ENCODE measurements around the gene OR2L8. TPM values are rescaled to one million over a fixed set of nuclear protein-coding genes. Genes with fewer than 3 reads are reported as not detected.

OR2L8 gene
- total and polyA plus RNA-seq, 9 of the 15 experiments (the other 6 are each of a cell fraction or from before 2014, with no cell fraction given) = not detected

DNA sequence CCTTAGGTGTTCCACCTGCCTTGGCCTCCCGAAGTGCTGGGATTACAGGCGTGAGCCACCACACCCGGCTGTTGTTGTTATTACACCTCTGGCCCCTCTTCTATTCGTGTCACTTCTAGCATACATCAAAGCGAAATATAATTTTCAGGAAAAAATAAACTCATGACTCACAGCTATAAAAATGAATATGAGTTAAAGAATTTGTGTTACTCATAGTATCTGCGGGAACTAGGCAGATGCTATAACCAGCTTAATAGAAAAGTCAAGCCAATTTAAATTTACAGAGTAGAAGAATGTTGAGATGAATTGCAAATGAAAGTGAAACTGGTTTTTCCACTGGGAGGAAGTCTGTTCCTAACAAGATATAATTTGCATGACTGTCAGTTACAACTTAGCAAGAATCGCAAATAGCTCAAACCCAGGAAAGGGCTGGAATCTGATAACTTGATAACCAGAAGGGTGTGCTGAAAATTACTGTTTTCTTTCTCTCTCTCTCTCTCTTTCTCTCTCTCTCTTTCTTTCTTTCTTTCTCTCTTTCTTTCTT lies 42.1 kb upstream of the OR2L8 start (continued):
- TF ChIP-seq, protein P1, sequence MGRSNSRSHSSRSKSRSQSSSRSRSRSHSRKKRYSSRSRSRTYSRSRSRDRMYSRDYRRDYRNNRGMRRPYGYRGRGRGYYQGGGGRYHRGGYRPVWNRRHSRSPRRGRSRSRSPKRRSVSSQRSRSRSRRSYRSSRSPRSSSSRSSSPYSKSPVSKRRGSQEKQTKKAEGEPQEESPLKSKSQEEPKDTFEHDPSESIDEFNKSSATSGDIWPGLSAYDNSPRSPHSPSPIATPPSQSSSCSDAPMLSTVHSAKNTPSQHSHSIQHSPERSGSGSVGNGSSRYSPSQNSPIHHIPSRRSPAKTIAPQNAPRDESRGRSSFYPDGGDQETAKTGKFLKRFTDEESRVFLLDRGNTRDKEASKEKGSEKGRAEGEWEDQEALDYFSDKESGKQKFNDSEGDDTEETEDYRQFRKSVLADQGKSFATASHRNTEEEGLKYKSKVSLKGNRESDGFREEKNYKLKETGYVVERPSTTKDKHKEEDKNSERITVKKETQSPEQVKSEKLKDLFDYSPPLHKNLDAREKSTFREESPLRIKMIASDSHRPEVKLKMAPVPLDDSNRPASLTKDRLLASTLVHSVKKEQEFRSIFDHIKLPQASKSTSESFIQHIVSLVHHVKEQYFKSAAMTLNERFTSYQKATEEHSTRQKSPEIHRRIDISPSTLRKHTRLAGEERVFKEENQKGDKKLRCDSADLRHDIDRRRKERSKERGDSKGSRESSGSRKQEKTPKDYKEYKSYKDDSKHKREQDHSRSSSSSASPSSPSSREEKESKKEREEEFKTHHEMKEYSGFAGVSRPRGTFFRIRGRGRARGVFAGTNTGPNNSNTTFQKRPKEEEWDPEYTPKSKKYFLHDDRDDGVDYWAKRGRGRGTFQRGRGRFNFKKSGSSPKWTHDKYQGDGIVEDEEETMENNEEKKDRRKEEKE (IDR thresholded peaks at IDR 0.05; ENCODE audit: borderline replicate concordance in 1 of 2, control insufficient read depth in 1 of 2, low read depth in 2 of 2, low read length in 1 of 2) = no peak
- TF ChIP-seq MAFG (tag; conservative IDR thresholded peaks at IDR 0.05) (peak; percentile 65), CTBP1 (IDR thresholded peaks at IDR 0.05; ENCODE audit: borderline replicate concordance) (no peak), NR2C2 (CRISPR knock-in tag; IDR thresholded peaks at IDR 0.05) (no peak), NR2C2 (tag; IDR thresholded peaks at IDR 0.05) (peak; percentile 27; the same call in 1 of the 2 replicates), ZNF695 (CRISPR knock-in tag; IDR thresholded peaks at IDR 0.05) (no peak), ZNF134 (CRISPR knock-in tag; conservative IDR thresholded peaks at IDR 0.05) (0 out of 2 replicates have a peak, but pooled peaks have one; percentile 9), BCOR (IDR thresholded peaks at IDR 0.05) (no peak), ZEB2 (IDR thresholded peaks at IDR 0.05) (no peak), MTA2 (IDR thresholded peaks at IDR 0.05; ENCODE audit: low read depth) (peak; percentile 34; the same call in 1 of the 2 replicates), RBM22 (IDR thresholded peaks at IDR 0.05; ENCODE audit: low read depth, low read length, poor library complexity, severe bottlenecking) (no peak), ARID1B (IDR thresholded peaks at IDR 0.05) (peak; percentile 72), LEF1 (IDR thresholded peaks at IDR 0.05) (peak; percentile 79), FOXA1 (IDR thresholded peaks at IDR 0.05; ENCODE audit: borderline replicate concordance) (no peak), ZFP36 (IDR thresholded peaks at IDR 0.05; ENCODE audit: low read depth, low read length, partially characterized antibody) (no peak), SNRNP70 (optimal IDR thresholded peaks at IDR 0.05; ENCODE audit: low read depth, low read length) (no peak), ZBTB7A (IDR thresholded peaks at IDR 0.05; ENCODE audit: borderline replicate concordance, control insufficient read depth, low read depth, low read length) (no peak), ETV1 (tag; conservative IDR thresholded peaks at IDR 0.05; ENCODE audit: low read depth) (peak; percentile 67; the same call in 1 of the 2 replicates), NCOR1 (IDR thresholded peaks at IDR 0.05) (peak; percentile 22; the same call in 1 of the 2 replicates), DMBX1 (CRISPR knock-in tag; IDR thresholded peaks at IDR 0.05; ENCODE audit: borderline replicate concordance) (0 out of 2 replicates have a peak, but pooled peaks have one; percentile 61), TAL1 (IDR thresholded peaks at IDR 0.05) (peak; percentile 53; the same call in 1 of the 2 replicates), CBFA2T2 (conservative IDR thresholded peaks at IDR 0.05) (peak; percentile 59)
- TF ChIP-seq, protein P2, sequence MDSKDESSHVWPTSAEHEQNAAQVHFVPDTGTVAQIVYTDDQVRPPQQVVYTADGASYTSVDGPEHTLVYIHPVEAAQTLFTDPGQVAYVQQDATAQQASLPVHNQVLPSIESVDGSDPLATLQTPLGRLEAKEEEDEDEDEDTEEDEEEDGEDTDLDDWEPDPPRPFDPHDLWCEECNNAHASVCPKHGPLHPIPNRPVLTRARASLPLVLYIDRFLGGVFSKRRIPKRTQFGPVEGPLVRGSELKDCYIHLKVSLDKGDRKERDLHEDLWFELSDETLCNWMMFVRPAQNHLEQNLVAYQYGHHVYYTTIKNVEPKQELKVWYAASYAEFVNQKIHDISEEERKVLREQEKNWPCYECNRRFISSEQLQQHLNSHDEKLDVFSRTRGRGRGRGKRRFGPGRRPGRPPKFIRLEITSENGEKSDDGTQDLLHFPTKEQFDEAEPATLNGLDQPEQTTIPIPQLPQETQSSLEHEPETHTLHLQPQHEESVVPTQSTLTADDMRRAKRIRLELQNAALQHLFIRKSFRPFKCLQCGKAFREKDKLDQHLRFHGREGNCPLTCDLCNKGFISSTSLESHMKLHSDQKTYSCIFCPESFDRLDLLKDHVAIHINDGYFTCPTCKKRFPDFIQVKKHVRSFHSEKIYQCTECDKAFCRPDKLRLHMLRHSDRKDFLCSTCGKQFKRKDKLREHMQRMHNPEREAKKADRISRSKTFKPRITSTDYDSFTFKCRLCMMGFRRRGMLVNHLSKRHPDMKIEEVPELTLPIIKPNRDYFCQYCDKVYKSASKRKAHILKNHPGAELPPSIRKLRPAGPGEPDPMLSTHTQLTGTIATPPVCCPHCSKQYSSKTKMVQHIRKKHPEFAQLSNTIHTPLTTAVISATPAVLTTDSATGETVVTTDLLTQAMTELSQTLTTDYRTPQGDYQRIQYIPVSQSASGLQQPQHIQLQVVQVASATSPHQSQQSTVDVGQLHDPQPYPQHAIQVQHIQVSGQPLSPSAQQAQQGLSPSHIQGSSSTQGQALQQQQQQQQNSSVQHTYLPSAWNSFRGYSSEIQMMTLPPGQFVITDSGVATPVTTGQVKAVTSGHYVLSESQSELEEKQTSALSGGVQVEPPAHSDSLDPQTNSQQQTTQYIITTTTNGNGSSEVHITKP (IDR thresholded peaks at IDR 0.05; ENCODE audit: partially characterized antibody) = no peak

Data from K562 (cell line).